IMR-90 (cell line): ENCODE measurements around the gene MICAL2. TPM values are rescaled to one million over a fixed set of nuclear protein-coding genes. Genes with fewer than 3 reads are reported as not detected.

Experiments used
- ATAC-seq: fragments of 200-7000 bp; cut with Tn5 transposase; 2 replicates; pipeline ENCODE4 v1.9.1; 2020; ENCODE audit warnings: low read depth, mild to moderate bottlenecking, moderate library complexity
- BruUV-seq: library from RNA; stranded (reverse); fragments of 400-500 nt; replicated peaks from 2 replicates; lab custom pipeline; 2021; lab: Mats Ljungman, UMichigan
- CTCF ChIA-PET: fragments of 300-600 bp; formaldehyde crosslinking; extraction: SDS; loops from one replicate; lab custom pipeline; 2021; ENCODE audit warnings: antibody characterized with exemption; lab: Yijun Ruan, JAX
- POLR2A ChIA-PET: fragments of 300-600 bp; sonication (Branson Sonifier 250); formaldehyde crosslinking; loops from one replicate; lab custom pipeline; 2022; ENCODE audit warnings: antibody characterized with exemption; ENCODE audit not compliant: unreplicated experiment; lab: Charles Lee
- DNase-seq: peaks from one replicate; pipeline ENCODE4 v3.0.0; 2013
- H2AFZ ChIP-seq: replicated peaks from 2 replicates; pipeline ENCODE3; 2013; ENCODE audit warnings: low read length, mild to moderate bottlenecking; ENCODE audit not compliant: poor library complexity
- H2AK5ac ChIP-seq: 2 replicates; pipeline ENCODE4 v1.6.1; 2013; ENCODE audit warnings: low read depth, low read length, inconsistent platforms
- H2AK9ac ChIP-seq: replicated peaks from 2 replicates; pipeline ENCODE3; 2013; ENCODE audit warnings: mild to moderate bottlenecking, low read depth, low read length, moderate library complexity; ENCODE audit not compliant: poor library complexity
- H2BK120ac ChIP-seq: 2 replicates; pipeline ENCODE4 v1.6.1; 2013; ENCODE audit warnings: low read depth, low read length, inconsistent platforms
- H2BK15ac ChIP-seq: 3 replicates; pipeline ENCODE4 v1.6.1; 2013; ENCODE audit warnings: low read depth, low read length, inconsistent platforms
- H2BK20ac ChIP-seq: 2 replicates; pipeline ENCODE4 v1.6.1; 2013; ENCODE audit warnings: low read depth, mild to moderate bottlenecking, inconsistent platforms, low read length, moderate library complexity
- H2BK5ac ChIP-seq: 2 replicates; pipeline ENCODE4 v1.6.1; 2013; ENCODE audit warnings: mild to moderate bottlenecking, low read depth, low read length, inconsistent platforms; ENCODE audit not compliant: poor library complexity, severe bottlenecking
- H3K14ac ChIP-seq: replicated peaks from 2 replicates; pipeline ENCODE4 v1.6.1; 2013; ENCODE audit warnings: low read depth, low read length, inconsistent platforms
- H3K18ac ChIP-seq: 2 replicates; pipeline ENCODE4 v1.6.1; 2013; ENCODE audit warnings: low read depth, low read length, control low read depth
- H3K23ac ChIP-seq: 2 replicates; pipeline ENCODE4 v1.6.1; 2013; ENCODE audit warnings: low read depth, low read length, inconsistent platforms
- H3K27ac ChIP-seq: 2 replicates; pipeline ENCODE4 v1.5.1; 2013; ENCODE audit warnings: mild to moderate bottlenecking, control low read depth, low read length; ENCODE audit not compliant: insufficient read depth
- H3K27me3 ChIP-seq: 2 replicates; pipeline ENCODE4 v1.6.1; 2013; ENCODE audit warnings: low read length; ENCODE audit not compliant: control insufficient read depth, insufficient read depth
- H3K36me3 ChIP-seq: 2 replicates; pipeline ENCODE4 v1.6.1; 2013; ENCODE audit warnings: low read length, mixed read lengths; ENCODE audit not compliant: control insufficient read depth, insufficient read depth
- H3K4ac ChIP-seq: 2 replicates; pipeline ENCODE4 v1.6.1; 2013; ENCODE audit warnings: low read depth, low read length, inconsistent platforms
- H3K4me1 ChIP-seq: 2 replicates; pipeline ENCODE4 v1.6.1; 2013; ENCODE audit warnings: low read length, mixed read lengths; ENCODE audit not compliant: control insufficient read depth, insufficient read depth
- H3K4me2 ChIP-seq: 2 replicates; pipeline ENCODE4 v1.6.1; 2013; ENCODE audit warnings: low read depth, mild to moderate bottlenecking, control low read depth, low read length, moderate library complexity
- H3K4me3 ChIP-seq: 2 replicates; pipeline ENCODE4 v1.5.1; 2013; ENCODE audit warnings: low read depth, mild to moderate bottlenecking, control low read depth, low read length, moderate library complexity; ENCODE audit not compliant: insufficient read depth
- H3K56ac ChIP-seq: 2 replicates; pipeline ENCODE4 v1.6.1; 2013; ENCODE audit warnings: low read length, inconsistent platforms; ENCODE audit not compliant: insufficient read depth; ENCODE audit errors: extremely low read depth
- H3K79me1 ChIP-seq, 2 experiments: 2 replicates each; pipeline ENCODE4 v1.6.1; 2013; ENCODE audit warnings: low read length in 2 of 2, inconsistent platforms in 1 of 2, low read depth in 1 of 2
- H3K9ac ChIP-seq: 2 replicates; pipeline ENCODE4 v1.6.1; 2013; ENCODE audit warnings: low read depth, low read length, control low read depth
- H3K9me1 ChIP-seq: 2 replicates; pipeline ENCODE4 v1.6.1; 2013; ENCODE audit warnings: low read length, inconsistent platforms; ENCODE audit not compliant: insufficient read depth
- H3K9me3 ChIP-seq: 2 replicates; pipeline ENCODE4 v1.6.1; 2013; ENCODE audit warnings: low read length; ENCODE audit not compliant: control insufficient read depth, insufficient read depth
- H4K20me1 ChIP-seq: 2 replicates; pipeline ENCODE4 v1.6.1; 2013; ENCODE audit warnings: low read length, inconsistent platforms; ENCODE audit not compliant: insufficient read depth
- H4K5ac ChIP-seq: 2 replicates; pipeline ENCODE4 v1.6.1; 2013; ENCODE audit warnings: mild to moderate bottlenecking, low read depth, low read length, control low read depth
- H4K8ac ChIP-seq, 2 experiments: 2 replicates each; pipeline ENCODE4 v1.6.1; 2013; ENCODE audit warnings: low read depth in 2 of 2, low read length in 2 of 2, control low read depth in 1 of 2, inconsistent platforms in 1 of 2
- H4K91ac ChIP-seq: 2 replicates; pipeline ENCODE4 v1.6.1; 2013; ENCODE audit warnings: low read depth, low read length, inconsistent platforms; ENCODE audit not compliant: insufficient read depth
- BHLHE40 ChIP-seq: fragments of 150-350 bp; IDR thresholded peaks from 2 replicates; pipeline ENCODE4 v1.6.1; 2016; ENCODE audit warnings: mild to moderate bottlenecking, low read depth, low read length
- CEBPB ChIP-seq: IDR thresholded peaks from 2 replicates; pipeline ENCODE4 v1.6.1; 2012; ENCODE audit warnings: low read depth, low read length, improper control_type of control experiment
- CHD1 ChIP-seq: IDR thresholded peaks from 2 replicates; pipeline ENCODE4 v1.6.1; 2012; ENCODE audit warnings: low read depth, low read length, improper control_type of control experiment
- FOS ChIP-seq: fragments of 150-350 bp; IDR thresholded peaks from 2 replicates; pipeline ENCODE4 v1.6.1; 2016; ENCODE audit warnings: low read depth, low read length
- MAFK ChIP-seq: IDR thresholded peaks from 2 replicates; pipeline ENCODE4 v1.6.1; 2012; ENCODE audit warnings: low read depth, low read length, improper control_type of control experiment
- MAZ ChIP-seq: IDR thresholded peaks from 2 replicates; pipeline ENCODE4 v1.6.1; 2012; ENCODE audit warnings: low read depth, mild to moderate bottlenecking, low read length, improper control_type of control experiment, moderate library complexity, borderline replicate concordance
- MXI1 ChIP-seq: IDR thresholded peaks from 2 replicates; pipeline ENCODE4 v1.6.1; 2012; ENCODE audit warnings: low read depth, mild to moderate bottlenecking, low read length, moderate library complexity, borderline replicate concordance
- NFE2L2 ChIP-seq: fragments of 150-350 bp; IDR thresholded peaks from 2 replicates; pipeline ENCODE4 v1.6.1; 2016; ENCODE audit warnings: low read depth, mild to moderate bottlenecking, low read length
- POLR2A ChIP-seq: IDR thresholded peaks from 2 replicates; pipeline ENCODE4 v1.6.1; 2012; ENCODE audit warnings: mild to moderate bottlenecking, low read depth, low read length
- RAD21 ChIP-seq: IDR thresholded peaks from 2 replicates; pipeline ENCODE4 v1.6.1; 2012; ENCODE audit warnings: low read length, improper control_type of control experiment
- RCOR1 ChIP-seq: IDR thresholded peaks from 2 replicates; pipeline ENCODE4 v1.6.1; 2012; ENCODE audit warnings: mild to moderate bottlenecking, low read length, improper control_type of control experiment; ENCODE audit not compliant: insufficient replicate concordance
- RFX5 ChIP-seq: IDR thresholded peaks from 2 replicates; pipeline ENCODE4 v1.8.0; 2012; ENCODE audit warnings: low read depth, mild to moderate bottlenecking, low read length, moderate library complexity
- SMC3 ChIP-seq: fragments of 150-350 bp; IDR thresholded peaks from 2 replicates; pipeline ENCODE4 v1.6.1; 2016; ENCODE audit warnings: low read depth, mild to moderate bottlenecking, antibody characterized with exemption, low read length, moderate library complexity
- WGBS, 2 experiments: methylation state at CpG; one replicate each; pipeline versions ENCODE4 v1.1.5 to v1.1.7; 2013; ENCODE audit warnings: missing lambda C conversion rate in 2 of 2; ENCODE audit not compliant: insufficient read length in 1 of 2; ENCODE audit errors: extremely low coverage in 2 of 2; 5-methylcytosine and 5-hydroxymethylcytosine counted together
- dilution Hi-C: fragments of 300-500 bp; cut with HindIII; formaldehyde crosslinking; loops from one replicate; pipeline ENCODE4 v1.14.3; 2018; ENCODE audit warnings: low sequenced_read_pairs; ENCODE audit not compliant: unreplicated experiment
- in situ Hi-C: fragments of 300-500 bp; cut with MboI; formaldehyde crosslinking; loops from 3 replicates; pipeline ENCODE4 v1.14.3; 2019; ENCODE audit warnings: low sequenced_read_pairs, inconsistent platforms, mixed read lengths
- intact Hi-C: fragments of 100-400 bp; cut with micrococcal nuclease; formaldehyde crosslinking; loops from 2 replicates; pipeline ENCODE4 v1.10.0; 2022
- polyA plus RNA-seq, 3 experiments: library from polyadenylated mRNA; depleted of rRNA; stranded (reverse); fragments of >200 nt; gene quantifications; 2 replicates each; pipeline ENCODE4 v1.2.3, GENCODE V29; 2012; ENCODE audit warnings: low replicate concordance in 1 of 3
- total RNA-seq: library from RNA; depleted of rRNA; stranded (reverse); fragments of >200 nt; gene quantifications from 2 replicates; pipeline ENCODE4 v1.2.3, GENCODE V29; 2012
- TF ChIP-seq, protein P1 (sequence below): fragments of 150-350 bp; IDR thresholded peaks from 2 replicates; pipeline ENCODE4 v1.6.1; 2016; ENCODE audit warnings: low read depth, mild to moderate bottlenecking, low read length, moderate library complexity, borderline replicate concordance
- TF ChIP-seq, protein P2 (sequence below): fragments of 150-350 bp; IDR thresholded peaks from 2 replicates; pipeline ENCODE4 v1.6.1; 2017; ENCODE audit warnings: mild to moderate bottlenecking, antibody characterized with exemption, low read length, low read depth
- TF ChIP-seq, protein P3 (sequence below): conservative IDR thresholded peaks from 2 replicates; pipeline ENCODE4 v1.5.1; 2012; ENCODE audit warnings: mild to moderate bottlenecking, low read depth, low read length, improper control_type of control experiment

The MICAL2 gene
- total and polyA plus RNA-seq, 2 of the 4 experiments (the other 2 are of a cell fraction), result 170 to 336 TPM

DNA sequence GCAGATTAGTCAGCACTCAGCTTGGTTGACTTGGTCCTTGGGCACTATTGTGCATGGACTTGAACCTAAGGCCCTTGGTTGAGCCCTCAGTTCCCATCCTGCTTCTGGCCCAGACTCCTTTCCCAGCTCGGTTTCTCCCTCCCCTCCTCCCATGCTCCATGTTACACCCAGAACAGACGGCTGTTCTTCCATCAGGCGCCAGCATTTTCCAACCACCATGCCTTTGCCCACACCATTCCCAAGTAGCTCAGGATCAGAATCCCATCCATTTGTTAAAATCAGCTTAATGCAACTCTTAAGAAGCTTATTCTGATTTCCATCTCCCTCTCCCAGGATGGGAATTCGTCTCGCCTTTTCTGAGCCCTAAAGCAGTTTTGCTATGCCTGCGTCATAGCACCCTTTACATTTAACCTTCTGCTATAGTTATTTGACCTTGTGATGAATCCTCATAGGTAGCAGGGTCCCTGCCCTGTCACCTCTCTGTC, 110.7 kb downstream of the MICAL2 start:
- Histone ChIP-seq H3K9me3 (no peaks in the 10 kb centered on the region), H3K56ac (no peak overlapping the region), H2BK120ac (no peak overlapping the region), H2BK20ac (no peak overlapping the region), H4K8ac (peak overlapping the region in 1 of 2 experiments; percentile 20; a peak in 1 of 4 replicates), H3K23ac (no peak overlapping the region), H3K4me3 (no peak overlapping the region), H3K4me2 (no peak overlapping the region), H3K4ac (no peak overlapping the region; the same call in 1 of the 2 replicates), H3K36me3 (peaks cover 69% of the 10 kb centered on the region), H2AFZ (no peak overlapping the region), H2BK5ac (no peak overlapping the region), H3K79me1 (peaks cover 55 to 96% of the 10 kb centered on the region in 2 experiments), H3K4me1 (peaks cover 26% of the 10 kb centered on the region), H2AK9ac (no peak overlapping the region), H3K9ac (no peak overlapping the region), H4K5ac (no peak overlapping the region), H3K9me1 (peaks cover 44% of the 10 kb centered on the region), H3K27ac (no peak overlapping the region), H4K20me1 (no peaks in the 10 kb centered on the region), H2BK15ac (no peak overlapping the region), H2AK5ac (peak overlapping the region; percentile 45; the same call in 1 of the 2 replicates), H4K91ac (no peak overlapping the region), H3K27me3 (no peaks in the 10 kb centered on the region), H3K14ac (peak overlapping the region; percentile 5; the same call in 1 of the 2 replicates), H3K18ac (no peak overlapping the region)
- TF ChIP-seq, protein P1, sequence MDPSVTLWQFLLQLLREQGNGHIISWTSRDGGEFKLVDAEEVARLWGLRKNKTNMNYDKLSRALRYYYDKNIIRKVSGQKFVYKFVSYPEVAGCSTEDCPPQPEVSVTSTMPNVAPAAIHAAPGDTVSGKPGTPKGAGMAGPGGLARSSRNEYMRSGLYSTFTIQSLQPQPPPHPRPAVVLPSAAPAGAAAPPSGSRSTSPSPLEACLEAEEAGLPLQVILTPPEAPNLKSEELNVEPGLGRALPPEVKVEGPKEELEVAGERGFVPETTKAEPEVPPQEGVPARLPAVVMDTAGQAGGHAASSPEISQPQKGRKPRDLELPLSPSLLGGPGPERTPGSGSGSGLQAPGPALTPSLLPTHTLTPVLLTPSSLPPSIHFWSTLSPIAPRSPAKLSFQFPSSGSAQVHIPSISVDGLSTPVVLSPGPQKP, result no peak
- no peak for TF ChIP-seq FOS
- no peak for TF ChIP-seq RFX5
- TF ChIP-seq RAD21, result no peak
- no peak for TF ChIP-seq CHD1
- TF ChIP-seq MAZ, result no peak
- TF ChIP-seq BHLHE40, result no peak
- TF ChIP-seq, protein P2, sequence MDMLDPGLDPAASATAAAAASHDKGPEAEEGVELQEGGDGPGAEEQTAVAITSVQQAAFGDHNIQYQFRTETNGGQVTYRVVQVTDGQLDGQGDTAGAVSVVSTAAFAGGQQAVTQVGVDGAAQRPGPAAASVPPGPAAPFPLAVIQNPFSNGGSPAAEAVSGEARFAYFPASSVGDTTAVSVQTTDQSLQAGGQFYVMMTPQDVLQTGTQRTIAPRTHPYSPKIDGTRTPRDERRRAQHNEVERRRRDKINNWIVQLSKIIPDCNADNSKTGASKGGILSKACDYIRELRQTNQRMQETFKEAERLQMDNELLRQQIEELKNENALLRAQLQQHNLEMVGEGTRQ, result no peak
- no peak for TF ChIP-seq MXI1
- TF ChIP-seq POLR2A, result no peak
- no peak for TF ChIP-seq CEBPB
- TF ChIP-seq SMC3, result no peak
- no peak for TF ChIP-seq NFE2L2
- TF ChIP-seq RCOR1, result no peak
- TF ChIP-seq, protein P3, sequence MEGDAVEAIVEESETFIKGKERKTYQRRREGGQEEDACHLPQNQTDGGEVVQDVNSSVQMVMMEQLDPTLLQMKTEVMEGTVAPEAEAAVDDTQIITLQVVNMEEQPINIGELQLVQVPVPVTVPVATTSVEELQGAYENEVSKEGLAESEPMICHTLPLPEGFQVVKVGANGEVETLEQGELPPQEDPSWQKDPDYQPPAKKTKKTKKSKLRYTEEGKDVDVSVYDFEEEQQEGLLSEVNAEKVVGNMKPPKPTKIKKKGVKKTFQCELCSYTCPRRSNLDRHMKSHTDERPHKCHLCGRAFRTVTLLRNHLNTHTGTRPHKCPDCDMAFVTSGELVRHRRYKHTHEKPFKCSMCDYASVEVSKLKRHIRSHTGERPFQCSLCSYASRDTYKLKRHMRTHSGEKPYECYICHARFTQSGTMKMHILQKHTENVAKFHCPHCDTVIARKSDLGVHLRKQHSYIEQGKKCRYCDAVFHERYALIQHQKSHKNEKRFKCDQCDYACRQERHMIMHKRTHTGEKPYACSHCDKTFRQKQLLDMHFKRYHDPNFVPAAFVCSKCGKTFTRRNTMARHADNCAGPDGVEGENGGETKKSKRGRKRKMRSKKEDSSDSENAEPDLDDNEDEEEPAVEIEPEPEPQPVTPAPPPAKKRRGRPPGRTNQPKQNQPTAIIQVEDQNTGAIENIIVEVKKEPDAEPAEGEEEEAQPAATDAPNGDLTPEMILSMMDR, result no peak
- TF ChIP-seq MAFK, result no peak
- WGBS, 2 experiments, result 100% methylated on average over 1 of the region's 6 CpGs; no CpG with 5 or more reads in 1 of the 2 experiments
- dilution Hi-C loops, result no loop called here
- intact Hi-C loops, result no loop called here
- ATAC-seq (no peak), DNase-seq (no peak)
- in situ Hi-C loops, result no loop called here
- BruUV-seq, result no TSS peak
- POLR2A ChIA-PET, result no interaction called here
- CTCF ChIA-PET, result interaction anchor here (1.2 kb wide), 1 partner anchor 82 kb away, joined by 3 read pairs; no protein-coding TSS in a partner anchor
